ENCODE measurements around the gene OPN5. TPM values are rescaled to one million over a fixed set of nuclear protein-coding genes. Genes with fewer than 3 reads are reported as not detected.
"Not testable (repeated sequence)": the region's sequence is repeated elsewhere in the genome, so short reads cannot be mapped to it uniquely, and the experiment has no call there.

The OPN5 gene
- total RNA-seq = not detected

DNA sequence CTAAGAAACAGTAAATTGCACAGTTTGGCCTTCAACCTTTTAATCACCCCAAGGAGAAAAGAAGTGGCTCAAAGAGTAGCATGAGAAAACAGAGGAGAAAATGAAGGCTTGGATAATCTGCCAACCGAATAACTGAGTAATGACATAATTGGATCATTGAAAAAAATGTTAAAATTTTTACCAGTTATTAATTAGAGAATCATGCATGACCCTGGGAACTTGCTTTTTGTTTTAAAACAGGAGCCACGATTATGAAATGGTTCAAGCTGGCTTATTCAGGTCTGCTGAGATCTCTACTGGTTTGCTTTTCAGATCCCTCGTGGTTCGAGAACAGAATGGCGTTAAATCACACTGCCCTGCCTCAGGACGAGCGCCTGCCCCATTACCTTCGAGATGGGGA, at the start of gene OPN5:
Gene OPN5, plus strand, starts transcription at position 301 of the 400 bp plus-strand sequence. Its CDS starts 35 bp downstream, at position 336.
- no peak for DNase-seq

DNA sequence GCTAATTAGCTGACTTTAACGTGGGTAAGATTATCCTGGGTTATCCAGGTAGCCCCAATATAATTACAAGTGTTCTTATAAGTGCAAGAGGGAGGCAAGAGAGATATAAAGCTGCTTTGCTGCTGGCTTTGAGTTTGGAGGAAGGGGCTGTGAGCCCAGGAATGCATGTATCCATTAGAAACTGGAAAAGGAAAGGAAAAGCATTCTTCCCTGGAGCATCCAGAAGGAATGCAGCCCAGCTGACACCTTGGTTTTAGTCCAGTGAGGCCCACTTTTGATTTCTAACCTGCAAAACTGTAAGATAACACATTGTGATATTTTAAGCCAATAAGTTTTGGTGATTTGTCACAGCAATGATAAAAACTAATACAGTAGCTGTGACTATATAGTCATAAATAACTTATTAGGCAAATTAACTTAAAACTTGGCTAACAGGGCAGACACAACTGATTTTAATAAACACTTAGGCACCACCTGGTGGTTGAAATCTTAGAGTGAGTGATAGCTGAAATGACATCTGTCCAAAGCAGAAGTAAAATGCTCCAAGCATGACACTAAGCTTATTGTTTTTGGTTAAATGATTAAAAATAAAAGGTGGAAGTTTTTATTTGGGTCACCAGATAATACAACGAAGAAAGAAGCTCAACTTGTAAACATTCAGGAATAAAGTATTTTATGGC, 47.8 kb upstream of the OPN5 start:
- no peak for DNase-seq

DNA sequence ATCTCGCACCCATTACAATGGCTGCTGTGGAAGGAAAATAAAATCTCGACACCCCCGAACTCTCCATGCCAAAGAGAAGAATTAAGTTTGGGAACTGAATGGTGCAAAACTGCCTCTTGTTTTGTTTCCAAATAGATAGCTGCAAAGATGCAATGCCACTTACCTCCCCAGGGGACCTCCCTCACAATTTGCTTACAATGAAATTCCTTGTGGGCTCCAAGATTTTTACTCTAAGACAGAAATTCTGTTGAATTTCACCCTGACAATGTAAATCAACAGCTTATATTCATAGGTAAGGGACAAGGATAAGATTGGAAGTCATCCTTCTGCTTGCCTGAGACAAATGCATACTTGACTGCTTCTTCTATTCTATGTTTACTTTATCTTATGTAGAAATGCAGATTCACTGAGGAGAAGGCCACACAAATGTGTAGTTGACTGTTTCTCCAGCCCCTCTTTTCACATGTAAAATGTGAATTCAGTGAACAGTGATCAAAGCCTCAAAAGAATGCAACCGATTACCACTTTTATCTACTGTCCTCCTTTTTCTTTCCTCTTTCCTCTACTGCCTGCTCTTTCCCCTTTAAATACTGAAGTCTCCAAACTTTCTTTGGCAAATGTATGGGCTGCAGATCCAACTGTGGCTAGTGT, 46.9 kb upstream of the OPN5 start:
- no peak for DNase-seq

DNA sequence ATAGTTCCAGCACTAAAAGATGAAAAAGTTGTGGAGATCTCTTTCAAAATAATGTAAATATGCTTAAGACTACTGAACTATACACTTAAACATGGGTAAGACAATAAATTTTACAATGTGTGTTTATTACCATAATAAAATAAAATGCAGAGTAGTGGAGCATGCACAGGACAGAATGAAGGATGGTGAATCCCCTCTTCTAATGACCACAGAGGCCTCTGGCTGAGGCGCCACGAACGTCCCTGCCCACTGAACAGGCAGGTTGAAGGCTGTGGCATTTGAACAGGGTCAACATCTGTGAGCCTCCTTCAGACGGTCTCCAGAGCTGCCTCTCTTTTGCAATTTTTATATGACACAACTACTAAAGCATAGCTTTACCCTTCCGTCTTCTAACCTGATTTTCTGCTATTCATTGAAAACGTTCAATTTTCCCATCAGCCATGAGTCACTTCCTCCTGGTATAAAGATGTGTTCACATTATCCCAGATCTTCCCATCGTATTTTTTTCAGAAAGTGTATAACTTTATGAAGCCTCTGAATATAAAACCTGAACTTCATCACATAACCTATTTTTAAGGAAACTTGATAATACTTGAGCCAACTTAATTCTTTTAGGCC, 45.6 kb upstream of the OPN5 start:
- no peak for DNase-seq

DNA sequence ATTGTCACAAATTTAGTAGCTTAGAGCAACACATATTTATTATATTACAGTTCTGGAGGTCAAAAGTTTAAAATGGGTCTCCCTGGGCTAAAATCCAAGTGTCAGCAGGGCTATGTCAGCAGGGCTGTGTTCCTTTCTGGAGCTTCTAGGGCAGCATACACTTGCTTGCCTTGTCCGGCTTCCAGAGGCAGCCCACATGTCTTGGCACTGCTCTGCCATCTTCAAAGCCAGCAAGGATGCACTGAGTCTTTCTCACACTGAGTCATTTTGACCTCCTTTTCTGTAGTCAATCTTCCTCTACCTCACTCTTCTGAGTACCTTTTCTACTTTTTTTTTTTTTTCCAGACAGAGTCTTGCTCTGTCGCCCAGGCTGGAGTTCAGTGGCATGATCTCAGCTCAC, 44.4 kb upstream of the OPN5 start:
- no peak for DNase-seq

DNA sequence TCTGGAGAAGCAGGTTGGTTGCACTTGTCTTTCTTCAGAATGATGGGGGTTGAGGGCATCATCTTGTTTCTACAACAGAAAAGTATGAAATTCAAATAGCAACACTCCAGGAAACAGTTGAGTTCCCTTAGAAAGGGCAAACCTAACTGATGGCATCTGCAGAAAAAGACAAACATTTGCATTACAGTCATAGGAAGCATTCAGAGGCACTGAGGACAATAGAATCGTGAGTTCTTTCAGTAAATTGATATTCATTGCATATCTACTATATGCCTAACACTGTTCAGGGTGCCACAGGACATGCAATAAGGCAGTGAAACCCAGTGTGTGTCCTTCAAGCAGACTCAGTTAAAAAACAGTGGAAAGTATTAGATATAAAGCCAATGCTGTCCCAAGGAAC, 41.1 kb upstream of the OPN5 start:
- no peak for DNase-seq

DNA sequence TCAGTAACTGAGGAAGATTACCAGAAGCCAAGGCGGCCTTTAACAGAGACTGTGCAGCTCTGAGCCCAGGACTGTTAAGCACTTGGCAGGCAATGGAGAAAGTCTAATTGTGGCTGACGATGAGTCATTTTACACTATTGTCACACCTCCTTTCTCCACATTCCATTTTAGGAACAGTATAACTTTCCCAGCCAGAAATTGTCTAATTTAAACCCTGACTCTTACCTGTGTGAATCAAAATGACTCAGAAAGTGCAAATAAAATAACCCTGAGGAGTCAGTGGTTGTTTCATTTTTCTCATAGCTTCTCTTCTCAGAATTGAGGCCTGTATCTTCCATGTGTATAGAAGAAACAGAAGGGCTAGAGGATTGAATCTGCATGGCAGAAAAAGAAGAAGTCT, 40.0 kb upstream of the OPN5 start:
- no peak for DNase-seq

DNA sequence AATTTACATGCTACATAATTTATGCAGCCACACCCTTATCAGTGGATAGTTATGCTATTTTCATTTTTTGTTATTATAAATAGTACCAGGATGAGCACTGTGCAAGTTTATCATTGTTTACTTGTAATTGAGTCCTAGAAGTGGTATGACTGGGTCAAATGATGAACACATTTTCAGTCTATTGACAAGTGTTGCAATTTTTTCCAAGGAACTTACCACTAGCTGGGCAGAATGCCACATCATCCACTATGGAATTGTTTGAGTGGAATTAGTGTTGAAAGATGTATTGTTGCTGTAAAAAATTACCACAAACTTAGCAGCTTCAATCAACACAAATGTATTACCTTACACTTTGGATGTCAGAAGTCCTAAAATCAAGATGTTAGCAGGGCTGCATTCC, 38.1 kb upstream of the OPN5 start:
- no peak for DNase-seq

DNA sequence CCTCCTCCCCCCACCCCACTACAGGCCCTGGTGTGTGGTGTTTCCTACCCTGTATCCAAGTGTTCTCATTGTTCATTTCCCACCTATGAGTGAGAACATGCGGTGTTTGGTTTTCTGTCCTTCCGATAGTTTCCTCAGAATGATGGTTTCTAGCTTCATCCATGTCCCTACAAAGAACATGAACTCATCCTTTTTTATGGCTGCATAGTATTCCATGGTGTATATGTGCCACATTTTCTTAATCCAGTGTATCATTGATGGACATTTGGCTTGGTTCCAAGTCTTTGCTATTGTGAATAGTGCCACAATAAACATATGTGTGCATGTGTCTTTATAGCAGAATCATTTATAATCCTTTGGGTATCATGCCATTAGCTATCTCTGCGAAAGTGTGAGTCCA, 36.6 kb upstream of the OPN5 start:
- not testable (repeated sequence) for DNase-seq

DNA sequence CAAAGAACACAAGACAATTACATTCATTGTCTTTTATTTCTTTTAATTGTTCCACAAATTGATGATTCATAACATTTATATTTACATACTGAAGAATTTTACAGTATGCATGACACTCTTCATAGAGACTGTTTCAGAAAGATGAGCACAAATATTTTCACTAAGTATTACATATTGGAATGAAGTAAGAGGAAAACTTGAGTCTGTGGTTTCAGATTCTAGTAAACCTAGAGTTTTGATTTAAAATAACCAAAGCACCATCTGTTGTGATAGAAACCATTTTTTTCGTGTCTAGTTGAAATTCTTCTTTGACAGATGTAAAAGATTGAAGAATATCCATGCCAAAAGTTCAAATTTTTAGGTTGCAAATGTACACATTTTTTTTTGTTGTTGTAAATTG, 32.1 kb upstream of the OPN5 start:
- no peak for DNase-seq

DNA sequence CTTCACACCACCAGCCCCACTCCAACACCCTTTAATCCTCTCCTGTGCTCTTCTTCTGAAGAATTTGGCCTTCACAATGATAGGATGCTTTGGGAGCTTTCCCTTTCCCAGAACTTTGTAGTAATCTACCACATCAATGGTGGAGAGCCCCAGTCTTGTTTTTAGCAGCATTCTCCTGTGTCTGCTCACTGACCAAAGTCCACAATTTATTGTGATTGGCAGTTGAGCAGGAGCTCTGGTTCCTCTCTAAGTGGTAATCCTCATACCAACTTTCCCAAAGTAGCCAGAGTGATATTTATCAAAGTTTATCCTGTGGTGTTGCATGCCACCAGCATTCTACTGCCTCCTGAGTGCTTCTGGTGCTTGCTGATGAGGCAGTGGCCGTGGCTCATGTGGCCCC, 29.0 kb upstream of the OPN5 start:
- no peak for DNase-seq

GRCh38 chr6:47759364-47759763, 22.5 kb upstream of the OPN5 start:
- DNase-seq = no peak

DNA sequence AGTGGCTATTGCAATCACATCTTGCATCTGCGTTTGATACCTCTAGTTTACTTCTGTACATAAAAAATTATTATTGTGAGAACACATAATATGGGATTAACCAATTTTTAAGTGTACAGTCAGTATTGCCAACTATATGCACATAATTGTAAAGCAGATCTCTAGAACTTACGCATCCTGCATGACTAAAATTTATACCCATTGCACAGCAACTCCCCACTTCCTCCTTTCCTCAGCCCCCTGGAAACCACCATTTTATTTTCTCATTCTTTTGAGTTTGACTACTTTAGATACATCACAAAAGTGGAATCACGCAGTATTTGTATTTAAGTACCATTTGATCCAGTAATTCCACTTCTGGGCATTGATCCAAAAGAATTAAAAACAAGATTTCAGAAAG, 19.3 kb upstream of the OPN5 start:
- no peak for DNase-seq

DNA sequence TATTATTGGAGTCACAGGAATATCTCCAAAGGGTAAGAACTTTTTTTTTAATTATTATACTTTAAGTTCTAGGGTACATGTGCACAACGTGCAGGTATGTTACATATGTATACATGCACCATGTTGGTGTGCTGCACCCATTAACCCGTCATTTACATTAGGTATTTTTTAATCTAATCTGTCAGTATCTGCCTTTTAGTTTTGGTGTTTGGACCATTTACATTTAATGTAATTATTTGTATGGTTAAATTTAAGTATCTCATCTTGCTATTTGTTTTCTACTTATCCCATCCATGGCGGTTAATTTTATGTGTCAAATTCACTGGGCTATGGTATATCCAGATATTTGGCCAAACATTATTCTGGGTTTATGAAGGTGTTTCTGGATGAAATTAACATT, 15.4 kb upstream of the OPN5 start:
- no peak for DNase-seq

DNA sequence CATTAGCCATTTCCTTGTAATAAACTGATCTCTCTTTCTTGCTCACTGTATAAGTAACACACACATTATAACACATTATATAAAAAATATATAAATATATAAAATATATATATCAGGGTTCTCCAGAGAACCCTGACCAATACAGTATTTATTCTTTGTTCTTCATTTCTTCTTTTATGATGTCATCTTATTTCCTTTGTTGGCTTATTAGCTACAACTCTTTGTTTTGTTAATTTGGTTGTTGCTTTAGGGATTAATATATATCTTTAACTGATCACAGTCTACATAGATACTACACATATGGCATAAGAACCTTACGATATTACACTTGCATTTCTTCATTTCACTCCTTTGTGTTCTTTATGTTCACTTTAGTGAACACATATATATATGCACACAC, 14.7 kb upstream of the OPN5 start:
- DNase-seq = no peak

DNA sequence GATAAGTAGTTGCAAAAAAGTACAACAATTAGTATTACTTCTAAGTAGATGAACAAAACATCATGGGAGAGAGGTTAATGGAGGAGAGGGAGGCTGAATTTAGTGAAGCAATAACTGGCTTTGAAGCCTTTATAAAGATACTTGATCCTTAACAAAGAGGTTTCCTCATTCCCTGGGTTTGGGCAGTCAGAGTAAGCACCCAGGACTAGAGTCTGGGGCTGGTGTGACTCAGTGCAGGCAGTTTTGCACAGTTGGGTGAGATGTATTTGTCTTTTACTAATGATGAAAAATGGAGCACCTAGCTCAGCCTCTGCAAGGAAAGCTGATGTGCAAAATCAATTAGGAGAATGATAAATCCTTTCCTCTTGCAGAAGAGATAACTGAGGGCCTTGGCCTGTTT, 11.8 kb upstream of the OPN5 start:
- no peak for DNase-seq

DNA sequence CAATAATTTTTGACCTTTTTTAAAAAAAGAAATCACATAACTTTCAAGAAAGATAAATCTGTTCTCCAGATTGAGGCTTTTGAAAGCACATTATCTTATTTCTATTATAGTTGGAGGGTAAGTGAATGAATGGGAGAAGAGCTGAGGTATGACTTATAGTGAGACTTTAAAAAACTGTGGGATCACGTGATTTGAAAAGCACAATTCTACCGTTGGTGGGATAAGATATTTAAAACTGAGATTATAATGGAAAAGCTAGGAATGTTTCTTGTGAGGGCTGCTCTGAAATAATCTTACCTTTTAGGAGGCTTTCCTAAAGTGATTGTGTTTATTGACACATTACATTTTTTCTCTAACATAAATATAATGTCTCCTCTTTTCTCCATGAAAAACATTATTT, 9.5 kb upstream of the OPN5 start:
- DNase-seq = no peak

- DNase-seq = no peak
Observed at GRCh38 chr6:47773005-47773404, 8.8 kb upstream of the OPN5 start.

DNA sequence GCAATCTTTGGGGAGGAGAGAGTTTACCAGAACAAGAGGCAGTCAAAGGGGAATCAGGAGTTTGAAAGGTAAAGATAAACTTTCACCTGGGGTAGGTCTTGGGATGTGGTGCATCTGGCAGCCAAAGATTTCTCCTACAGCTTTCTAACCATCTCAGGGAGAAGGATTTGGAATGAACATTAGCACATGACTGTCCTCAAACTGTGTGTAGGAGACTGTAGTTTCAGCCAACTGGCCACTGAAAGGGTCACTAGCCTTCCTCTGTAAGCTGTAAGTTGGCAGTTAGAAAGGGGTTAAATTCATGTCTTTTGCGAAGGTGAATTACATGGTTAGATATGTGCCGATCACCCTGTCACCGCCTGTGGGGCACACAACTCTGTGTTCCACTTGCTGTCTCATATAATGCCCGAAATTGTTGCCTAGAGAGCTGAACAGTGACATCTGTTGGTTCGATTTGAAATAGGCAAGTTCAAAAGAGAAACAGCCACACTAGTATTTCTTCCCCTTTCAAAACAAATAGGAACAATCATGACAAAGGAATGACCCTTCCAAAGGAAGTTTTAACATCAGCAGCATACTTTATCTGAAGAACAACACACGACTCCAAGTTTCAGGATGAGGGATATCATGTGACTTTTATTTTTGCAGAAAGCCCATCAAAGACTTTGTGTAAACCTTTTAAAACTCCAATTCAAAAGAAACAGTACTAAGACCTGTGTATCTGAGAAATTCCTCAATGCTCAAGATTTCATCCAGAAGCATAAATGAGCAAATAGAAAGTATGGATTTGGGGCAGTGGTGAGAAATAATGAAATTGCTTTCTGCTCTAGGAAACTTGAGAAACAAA, 1.1 kb upstream of the OPN5 start:
- DNase-seq = no peak

GRCh38 chr6:47785182-47785581, 3.4 kb downstream of the OPN5 start:
- no peak for DNase-seq

- DNase-seq = peak; percentile 25
Observed at GRCh38 chr6:47787620-47788497, 6.0 kb downstream of the OPN5 start.

DNA sequence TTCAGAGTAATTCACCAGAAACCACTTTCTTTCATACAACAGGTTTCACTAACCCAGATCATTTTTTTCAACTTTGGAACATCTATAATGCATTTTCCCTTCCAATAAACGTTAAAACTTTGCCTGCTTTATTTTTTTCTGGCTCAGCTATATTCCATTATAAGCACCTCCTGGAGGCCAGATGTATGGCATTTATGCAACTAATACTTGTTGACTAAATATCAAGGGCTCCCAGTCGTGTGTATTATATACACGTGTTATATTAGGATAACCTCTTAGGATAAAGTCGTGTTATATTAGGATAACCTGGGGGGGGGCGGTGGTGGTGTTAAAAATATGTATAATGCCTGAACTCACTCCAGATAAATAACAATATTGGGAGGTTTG, 6.7 kb downstream of the OPN5 start:
- no peak for DNase-seq

DNA sequence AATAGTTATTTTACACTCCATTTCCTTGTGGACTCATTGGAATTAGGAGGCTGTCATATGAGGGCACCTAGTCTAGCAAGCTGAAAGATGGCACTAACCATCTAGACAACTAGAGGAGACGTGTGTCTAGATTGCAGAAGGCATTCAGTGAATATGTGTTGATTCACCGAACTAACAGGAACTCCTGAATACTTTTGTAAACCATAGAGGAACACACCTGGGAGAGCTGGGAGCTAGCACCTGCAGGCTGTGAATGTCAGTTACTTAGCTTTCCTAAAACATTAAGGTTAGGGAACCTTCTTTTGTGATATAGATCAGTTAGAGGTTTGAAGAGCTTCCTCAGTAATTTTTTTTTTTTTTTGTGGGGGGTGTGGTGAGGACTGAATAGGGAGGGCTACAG, 7.7 kb downstream of the OPN5 start:
- no peak for DNase-seq

Data from effector CD4-positive, alpha-beta T cell (primary cell).